Measurements from ENCODE around the gene AKR1C3.

GRCh38 chr10:5092375-5092774, 1.8 kb upstream of the AKR1C3 start:
- TF ChIP-seq CTCF (IDR thresholded peaks at IDR 0.05) (no peak), POLR2A (IDR thresholded peaks at IDR 0.05) (no peak)
